ENCODE measurements around the gene SARS1. TPM values are rescaled to one million over a fixed set of nuclear protein-coding genes. Genes with fewer than 3 reads are reported as not detected.

Gene SARS1
- total and polyA plus RNA-seq, 2 of the 8 experiments (the other 6 are each of a cell fraction or from before 2014, with no cell fraction given): 83.1 to 146 TPM

DNA sequence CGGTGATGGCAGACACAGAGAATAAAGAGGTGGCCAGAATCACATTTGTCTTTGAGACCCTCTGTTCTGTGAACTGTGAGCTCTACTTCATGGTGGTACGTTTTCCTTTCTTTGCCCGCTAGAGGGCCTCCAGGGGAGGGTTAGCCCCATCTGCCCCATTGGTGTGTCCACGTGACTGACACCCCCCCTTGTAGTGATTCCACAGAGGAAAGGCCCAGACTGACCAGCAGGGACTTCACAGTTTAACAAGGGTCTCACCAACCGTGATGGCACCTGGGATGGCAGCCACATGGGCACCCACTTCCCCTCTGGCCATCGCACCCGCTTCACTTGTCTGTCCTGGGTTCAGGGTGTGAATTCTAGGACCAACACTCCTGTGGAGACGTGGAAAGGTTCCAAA, 22.3 kb upstream of the SARS1 start (continued):
- TF ChIP-seq BACH1 (IDR thresholded peaks at IDR 0.05; ENCODE audit: low read length): no peak

DNA sequence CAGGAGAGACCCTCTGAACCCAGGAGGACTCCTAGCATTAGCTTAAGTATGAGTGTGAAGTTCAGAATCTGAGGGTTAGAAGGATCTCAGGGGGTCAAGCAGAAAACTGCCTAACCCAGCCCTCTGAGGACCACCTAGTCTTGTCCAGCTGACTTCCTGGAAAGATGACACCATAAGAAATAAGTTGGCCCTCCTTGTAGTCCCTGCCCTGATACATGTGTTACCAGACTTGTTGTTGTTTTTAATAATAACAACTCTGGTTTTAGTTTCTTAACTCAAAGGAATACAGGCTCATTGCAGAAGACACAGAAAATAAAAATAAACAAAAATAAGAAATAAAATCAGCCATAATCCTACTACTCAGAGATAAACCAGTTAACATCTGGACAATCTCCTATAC, 21.8 kb upstream of the SARS1 start:
- H3K4me2 ChIP-seq (ENCODE audit: insufficient read depth in 1 of 2, low read depth in 2 of 2, low read length in 2 of 2): no peak overlapping the region
- no peaks in the 10 kb centered on the region for H3K36me3 ChIP-seq (ENCODE audit: control insufficient read depth in 2 of 4, insufficient read depth in 4 of 4, low read length in 3 of 4)
- FAIRE-seq (no peak), DNase-seq (ENCODE audit: low read depth in 1 of 2, low spot score in 2 of 2) (no peak)
- no peak overlapping the region for H3K4ac ChIP-seq (replicated peaks; ENCODE audit: insufficient read length, low read depth, low read length)
- no peak overlapping the region for H2BK5ac ChIP-seq (ENCODE audit: low read depth, low read length)
- no peak overlapping the region for H3K56ac ChIP-seq (replicated peaks; ENCODE audit: insufficient read length, low read depth, low read length)
- no peaks in the 10 kb centered on the region for H3K9me3 ChIP-seq (ENCODE audit: insufficient read depth in 2 of 2, low read depth in 1 of 2, low read length in 1 of 2)
- no peak overlapping the region for H4K8ac ChIP-seq (ENCODE audit: extremely low read depth, insufficient read depth, low read length)
- no peaks in the 10 kb centered on the region for H3K79me2 ChIP-seq (ENCODE audit: control insufficient read depth in 1 of 2, insufficient read depth in 2 of 2, low read length in 2 of 2)
- H3K4me1 ChIP-seq (replicated peaks in 1 of 4; ENCODE audit: control insufficient read depth in 3 of 4, insufficient read depth in 4 of 4, low read length in 3 of 4): peaks cover 0 to 2% (median 0%) of the 10 kb centered on the region in 4 experiments; a peak in 1 of 7 replicates
- H2BK20ac ChIP-seq (ENCODE audit: low read length): no peak overlapping the region
- H2BK12ac ChIP-seq (ENCODE audit: low read depth, low read length): no peak overlapping the region; the same call in 1 of the 2 replicates
- no peaks in the 10 kb centered on the region for H4K20me1 ChIP-seq (replicated peaks in 1 of 2; ENCODE audit: control insufficient read depth in 1 of 2, insufficient read depth in 2 of 2, low read length in 2 of 2)
- H3K79me1 ChIP-seq (ENCODE audit: low read depth, low read length): no peaks in the 10 kb centered on the region
- no peak overlapping the region for H3K23ac ChIP-seq (ENCODE audit: insufficient read length)
- H4K91ac ChIP-seq (replicated peaks; ENCODE audit: insufficient read length, low read length): no peak overlapping the region
- no peak overlapping the region for H2AFZ ChIP-seq (ENCODE audit: low read length)
- H3K14ac ChIP-seq (ENCODE audit: insufficient read length): no peak overlapping the region
- no peak overlapping the region for H2AK5ac ChIP-seq (ENCODE audit: low read depth, low read length)
- ChIA-PET CTCF (ENCODE audit: partially characterized antibody) (interaction anchor here (0.6 to 32.0 kb wide), 35 partner anchors 8 to 331 kb away, joined by 3 to 651 read pairs (median 5); partner anchors contain the start of genes CELSR2, ELAPOR1 and SARS1), POLR2A (ENCODE audit: partially characterized antibody) (interaction anchor here (0.7 to 1.8 kb wide), 4 partner anchors 10 to 92 kb away, joined by 3 to 5 read pairs (median 5); no protein-coding TSS in a partner anchor)
- no peak overlapping the region for H3K18ac ChIP-seq (ENCODE audit: extremely low read depth, low read length)
- no peak overlapping the region for H3K4me3 ChIP-seq (ENCODE audit: extremely low read depth in 1 of 4, insufficient read depth in 2 of 4, low read depth in 3 of 4, low read length in 4 of 4)
- no peak overlapping the region for H4K5ac ChIP-seq (ENCODE audit: insufficient read length, low read depth, low read length)
- no peak overlapping the region for H3K9ac ChIP-seq (replicated peaks in 1 of 4; ENCODE audit: extremely low read depth in 1 of 4, low read depth in 3 of 4, low read length in 3 of 4)
- H2BK15ac ChIP-seq (ENCODE audit: low read length): no peak overlapping the region
- no peaks in the 10 kb centered on the region for H3K27me3 ChIP-seq (replicated peaks in 1 of 4; ENCODE audit: control insufficient read depth in 3 of 4, extremely low read depth in 1 of 4, insufficient read depth in 3 of 4, low read length in 3 of 4)
- no peaks in the 10 kb centered on the region for H3K23me2 ChIP-seq (ENCODE audit: low read depth, low read length)
- no peak overlapping the region for H2BK120ac ChIP-seq (replicated peaks; ENCODE audit: low read depth, low read length)
- no peak overlapping the region for H3K27ac ChIP-seq (ENCODE audit: low read depth, low read length)
- TF ChIP-seq SIN3A (conservative IDR thresholded peaks at IDR 0.05 in 1 of 2, IDR thresholded peaks at IDR 0.05 in 1 of 2; ENCODE audit: low read depth in 1 of 2, low read length in 2 of 2) (no peak), JUND (IDR thresholded peaks at IDR 0.05; ENCODE audit: low read length) (no peak), SIRT6 (IDR thresholded peaks at IDR 0.05; ENCODE audit: low read length) (no peak), JUN (IDR thresholded peaks at IDR 0.05; ENCODE audit: low read depth, low read length) (no peak), HDAC2 (IDR thresholded peaks at IDR 0.05; ENCODE audit: borderline replicate concordance in 1 of 2, low read depth in 2 of 2, low read length in 2 of 2) (no peak), TBP (IDR thresholded peaks at IDR 0.05; ENCODE audit: low read depth, low read length) (no peak), RBBP5 (IDR thresholded peaks at IDR 0.05; ENCODE audit: borderline replicate concordance, low read depth, low read length) (no peak), SRF (IDR thresholded peaks at IDR 0.05; ENCODE audit: low read depth, low read length) (no peak), SP2 (IDR thresholded peaks at IDR 0.05; ENCODE audit: low read length) (no peak), CBX8 (IDR thresholded peaks at IDR 0.05; ENCODE audit: borderline replicate concordance, low read depth, low read length) (no peak)
- TF ChIP-seq, protein P1, sequence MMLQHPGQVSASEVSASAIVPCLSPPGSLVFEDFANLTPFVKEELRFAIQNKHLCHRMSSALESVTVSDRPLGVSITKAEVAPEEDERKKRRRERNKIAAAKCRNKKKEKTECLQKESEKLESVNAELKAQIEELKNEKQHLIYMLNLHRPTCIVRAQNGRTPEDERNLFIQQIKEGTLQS (IDR thresholded peaks at IDR 0.05; ENCODE audit: insufficient read depth, low read depth, low read length): no peak
